Stimulated activated CD4-positive, alpha-beta T cell treated with anti-CD3 and anti-CD28 coated beads, TNF-alpha, amount 100 ng/mL, for 24 hours (primary cell): Measurements from ENCODE around the gene TMTC4.
"Not testable (repeated sequence)": the region's sequence is repeated elsewhere in the genome, so short reads cannot be mapped to it uniquely, and the experiment has no call there.

Experiments used
- DNase-seq, 3 experiments: peaks; one replicate each; pipeline ENCODE4 v3.0.0-alpha.2; 2020; ENCODE audit warnings: low read depth in 3 of 3

TMTC4 gene, protein sequence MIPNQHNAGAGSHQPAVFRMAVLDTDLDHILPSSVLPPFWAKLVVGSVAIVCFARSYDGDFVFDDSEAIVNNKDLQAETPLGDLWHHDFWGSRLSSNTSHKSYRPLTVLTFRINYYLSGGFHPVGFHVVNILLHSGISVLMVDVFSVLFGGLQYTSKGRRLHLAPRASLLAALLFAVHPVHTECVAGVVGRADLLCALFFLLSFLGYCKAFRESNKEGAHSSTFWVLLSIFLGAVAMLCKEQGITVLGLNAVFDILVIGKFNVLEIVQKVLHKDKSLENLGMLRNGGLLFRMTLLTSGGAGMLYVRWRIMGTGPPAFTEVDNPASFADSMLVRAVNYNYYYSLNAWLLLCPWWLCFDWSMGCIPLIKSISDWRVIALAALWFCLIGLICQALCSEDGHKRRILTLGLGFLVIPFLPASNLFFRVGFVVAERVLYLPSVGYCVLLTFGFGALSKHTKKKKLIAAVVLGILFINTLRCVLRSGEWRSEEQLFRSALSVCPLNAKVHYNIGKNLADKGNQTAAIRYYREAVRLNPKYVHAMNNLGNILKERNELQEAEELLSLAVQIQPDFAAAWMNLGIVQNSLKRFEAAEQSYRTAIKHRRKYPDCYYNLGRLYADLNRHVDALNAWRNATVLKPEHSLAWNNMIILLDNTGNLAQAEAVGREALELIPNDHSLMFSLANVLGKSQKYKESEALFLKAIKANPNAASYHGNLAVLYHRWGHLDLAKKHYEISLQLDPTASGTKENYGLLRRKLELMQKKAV

DNA sequence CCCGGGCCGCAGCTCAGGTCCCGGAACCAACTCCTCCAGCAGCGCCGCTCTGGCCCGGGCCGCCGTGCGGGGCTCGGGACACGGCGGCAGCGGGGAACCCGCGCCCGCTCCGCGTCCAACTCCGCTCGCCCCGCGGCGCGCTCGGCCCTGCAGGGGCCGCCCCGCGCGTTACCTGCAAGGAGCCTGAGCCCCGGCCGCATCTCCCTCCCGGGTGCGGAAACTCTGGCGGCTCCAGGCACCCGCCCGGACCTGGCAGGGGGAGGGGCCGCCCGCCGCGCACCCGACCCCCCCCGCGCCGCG, at the start of gene TMTC4:
TSS of gene TMTC4 (minus strand) at position 224 of the 300 bp plus-strand sequence. CDS start 4,433 bp downstream, outside the sequence.
- DNase-seq = no peak

DNA sequence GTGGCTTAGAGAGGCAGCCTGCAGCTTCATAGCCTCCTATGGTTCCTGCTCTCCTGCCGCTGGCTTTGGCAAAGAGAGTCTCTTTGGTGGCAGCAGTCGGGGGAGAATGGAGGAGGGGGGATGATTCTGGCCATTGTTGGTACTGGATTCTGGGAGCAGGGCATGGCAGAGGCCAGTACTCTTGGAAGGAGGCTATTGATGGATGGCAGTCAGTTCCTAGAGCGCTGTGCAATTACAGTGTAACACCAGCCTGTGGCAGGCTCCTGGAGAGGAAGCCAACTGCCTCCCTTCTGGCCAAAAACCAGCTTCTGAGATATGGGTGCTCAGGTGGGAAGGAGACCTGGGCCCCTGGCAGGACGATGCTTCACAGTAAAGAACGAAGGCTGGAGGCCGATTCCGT, 47.9 kb upstream of the TMTC4 start:
- no peak for DNase-seq

DNA sequence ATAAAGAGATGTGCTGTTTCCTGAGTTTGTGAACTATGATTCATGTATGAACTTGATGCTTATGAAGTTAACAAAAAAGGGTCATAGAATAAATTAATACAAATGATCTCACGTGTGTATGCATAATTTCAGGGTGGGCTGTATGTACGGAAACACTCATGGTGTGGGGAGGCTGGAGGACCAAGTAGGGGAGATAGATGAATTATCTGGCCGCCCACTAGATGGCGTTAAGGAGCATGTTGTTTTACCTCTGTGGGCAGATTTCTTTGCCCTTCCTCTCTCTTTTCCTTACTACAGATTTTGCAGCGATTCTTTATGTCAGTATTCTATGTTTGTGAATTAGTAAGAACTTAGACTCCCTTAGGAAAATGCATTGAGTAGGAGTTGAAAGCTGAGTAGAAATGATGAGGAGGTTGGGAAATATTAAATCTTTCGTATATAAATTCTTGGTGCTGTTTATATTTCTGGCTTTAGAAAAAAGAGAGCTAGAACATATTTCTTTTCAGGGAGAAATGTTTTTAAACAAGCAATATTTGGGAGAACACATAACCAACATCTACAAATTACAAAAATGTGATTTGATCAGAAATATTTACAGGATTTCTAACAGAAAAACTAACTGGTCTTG, 47.4 kb upstream of the TMTC4 start:
- peak; percentile 15 to 37 (median 23) for DNase-seq

DNA sequence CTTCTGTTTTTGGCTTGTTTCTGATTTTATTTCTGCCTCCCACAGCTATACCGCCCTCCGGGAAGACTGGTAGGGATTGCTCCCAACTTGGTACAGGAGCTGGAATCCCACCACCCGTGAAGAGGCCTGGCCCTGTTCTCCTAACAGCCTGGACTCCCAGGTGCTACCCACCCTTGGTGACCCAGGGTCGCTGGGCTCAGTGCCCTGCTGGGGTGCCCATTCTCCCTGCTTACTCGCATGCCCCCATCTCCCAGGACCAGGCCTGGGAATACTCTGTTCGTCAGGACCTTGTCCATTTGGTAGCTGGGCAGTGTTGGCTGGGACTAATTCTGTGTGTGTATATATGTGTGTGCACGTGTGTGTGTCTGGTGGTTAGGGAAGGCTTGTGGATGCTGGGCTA, 41.0 kb upstream of the TMTC4 start:
- no peak for DNase-seq

DNA sequence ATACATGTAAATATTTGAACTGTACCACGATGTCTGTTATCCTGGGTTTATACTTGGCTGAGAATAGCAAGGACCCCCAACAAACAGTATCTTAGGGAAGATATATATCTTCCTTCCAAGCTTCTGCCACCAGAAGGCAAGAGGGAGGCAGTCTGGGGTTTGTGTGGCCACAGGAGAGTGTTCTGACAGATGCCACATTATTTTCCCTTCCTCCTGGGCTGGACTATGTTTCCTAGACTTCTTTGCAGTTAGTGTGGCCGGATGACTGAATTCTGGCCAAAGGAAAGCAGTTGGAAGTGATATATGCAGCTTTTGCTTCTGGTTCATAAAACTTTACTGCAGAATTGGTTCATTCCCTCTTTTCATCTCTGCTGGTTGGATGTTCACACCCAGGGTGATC, 39.9 kb upstream of the TMTC4 start:
- no peak for DNase-seq

DNA sequence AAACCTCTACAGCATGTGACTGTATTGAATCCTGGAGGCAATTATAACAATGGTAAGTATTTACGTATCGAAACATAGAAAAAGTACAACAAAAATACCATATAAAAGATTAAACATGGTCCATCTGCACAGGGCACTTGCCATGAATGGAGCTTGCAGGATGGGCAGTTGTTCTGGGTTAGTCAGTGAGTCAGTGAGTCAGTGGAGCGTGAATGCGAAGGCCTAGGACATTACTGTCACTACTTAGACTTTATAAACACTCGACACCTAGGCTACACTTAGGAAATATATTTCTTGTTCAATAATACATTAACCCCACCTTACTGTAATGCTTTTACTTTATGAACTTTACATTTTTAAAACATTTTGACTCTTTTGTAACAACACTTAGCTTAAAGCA, 35.6 kb upstream of the TMTC4 start:
- no peak for DNase-seq

DNA sequence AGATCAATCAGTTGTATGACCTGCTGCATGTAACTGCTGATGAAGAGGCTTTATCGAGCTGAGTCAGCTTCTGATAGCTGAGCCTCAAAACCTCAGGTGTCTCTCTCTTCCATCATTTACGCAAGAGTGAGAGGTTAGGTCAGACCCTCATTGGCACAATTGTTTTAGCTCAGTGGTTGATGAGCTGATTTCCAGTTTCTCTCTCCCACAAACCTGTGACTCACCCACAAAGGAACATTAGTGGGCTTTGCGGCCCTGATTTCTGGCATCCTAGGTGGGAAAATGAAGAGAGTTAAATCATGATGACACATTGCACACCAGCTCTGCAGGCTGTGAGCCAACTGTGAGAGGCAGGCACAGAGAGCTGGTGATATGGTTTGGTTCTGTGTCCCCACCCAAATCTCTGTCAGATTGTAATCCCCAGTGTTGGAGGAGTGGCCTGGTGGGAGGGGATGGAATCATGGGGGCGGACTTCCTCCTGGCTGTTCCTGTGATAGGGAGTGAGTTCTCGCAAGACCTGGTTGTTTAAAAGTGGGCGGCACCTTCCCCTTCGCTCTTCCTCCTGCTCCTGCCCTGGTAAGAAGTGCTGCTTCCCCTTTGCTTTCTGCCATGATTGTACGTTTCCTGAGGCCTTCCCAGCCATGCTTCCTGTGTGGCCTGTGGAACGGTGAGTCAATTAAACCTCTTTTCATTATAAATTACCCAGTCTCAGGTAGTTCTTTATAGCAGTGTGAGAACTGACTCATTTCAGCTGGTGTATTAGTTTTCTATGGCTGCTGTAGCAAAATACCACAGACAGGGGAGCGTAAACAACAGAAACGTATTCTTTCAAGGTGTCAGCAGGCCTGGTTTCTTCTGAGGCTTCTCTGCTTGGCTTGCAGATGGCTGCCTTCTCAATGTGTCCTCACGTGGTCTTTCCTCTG, 33.5 kb upstream of the TMTC4 start:
- peak in 1 of 3 experiments; percentile 9 for DNase-seq

DNA sequence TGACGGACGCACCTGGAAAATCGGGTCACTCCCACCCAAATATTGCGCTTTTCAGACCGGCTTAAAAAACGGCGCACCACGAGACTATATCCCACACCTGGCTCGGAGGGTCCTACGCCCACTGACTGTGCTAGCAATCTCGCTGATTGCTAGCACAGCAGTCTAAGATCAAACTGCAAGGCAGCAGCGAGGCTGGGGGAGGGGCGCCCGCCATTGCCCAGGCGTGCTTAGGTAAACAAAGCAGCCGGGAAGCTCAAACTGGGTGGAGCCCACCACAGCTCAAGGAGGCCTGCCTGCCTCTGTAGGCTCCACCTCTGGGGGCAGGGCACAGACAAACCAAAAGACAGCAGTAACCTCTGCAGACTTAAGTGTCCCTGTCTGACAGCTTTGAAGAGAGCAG, 23.7 kb upstream of the TMTC4 start:
- not testable (repeated sequence) for DNase-seq

DNA sequence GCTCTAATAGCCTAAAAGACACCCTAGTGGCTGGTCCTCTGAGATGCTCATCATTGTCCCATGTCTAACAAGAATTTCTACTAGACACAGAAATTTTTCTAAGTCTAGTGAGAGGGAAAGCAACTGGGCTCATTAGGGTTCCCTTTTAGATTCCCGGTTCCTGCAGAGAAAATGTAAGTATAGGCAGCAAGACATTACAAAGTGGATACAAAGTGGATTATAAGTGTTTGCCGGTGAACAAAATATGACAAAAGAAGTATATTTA, 20.8 kb upstream of the TMTC4 start:
- no peak for DNase-seq

DNA sequence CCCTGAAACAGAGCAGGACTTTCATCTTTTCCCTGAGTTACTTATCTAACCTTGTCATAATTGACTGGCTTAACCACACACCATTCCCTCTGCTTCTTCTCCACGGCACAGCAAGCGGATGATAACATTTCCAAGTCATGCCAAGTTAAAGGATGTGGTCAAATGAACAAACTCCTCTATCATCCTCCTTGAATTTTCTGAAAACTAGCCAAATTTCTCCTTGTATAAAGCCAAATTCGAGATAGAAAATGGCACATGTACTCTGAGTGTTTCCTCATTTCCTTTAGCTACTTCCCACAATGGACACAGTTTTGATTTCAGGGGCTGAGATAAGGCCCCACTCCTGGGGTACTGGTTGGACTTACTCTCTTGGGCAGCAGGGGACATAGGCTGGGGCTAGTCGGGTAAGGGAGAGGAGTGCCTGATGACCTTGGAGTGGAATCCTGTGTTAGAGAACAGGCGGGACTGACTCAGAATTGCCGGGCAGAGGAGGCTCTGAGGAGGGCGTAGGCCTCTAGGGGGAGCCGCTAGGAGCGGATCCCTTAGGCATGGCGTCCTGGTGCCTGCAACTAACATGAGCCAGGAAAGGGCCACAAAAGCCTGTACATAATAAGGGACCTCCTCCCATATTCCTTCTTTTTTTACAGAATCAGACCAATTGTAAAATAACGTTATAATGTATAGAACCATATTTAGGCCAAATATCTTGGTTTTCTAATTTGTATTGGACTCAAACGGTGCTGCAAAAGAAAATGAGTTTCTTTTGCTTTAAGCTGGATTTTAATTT, 20.3 kb upstream of the TMTC4 start:
- no peak for DNase-seq

DNA sequence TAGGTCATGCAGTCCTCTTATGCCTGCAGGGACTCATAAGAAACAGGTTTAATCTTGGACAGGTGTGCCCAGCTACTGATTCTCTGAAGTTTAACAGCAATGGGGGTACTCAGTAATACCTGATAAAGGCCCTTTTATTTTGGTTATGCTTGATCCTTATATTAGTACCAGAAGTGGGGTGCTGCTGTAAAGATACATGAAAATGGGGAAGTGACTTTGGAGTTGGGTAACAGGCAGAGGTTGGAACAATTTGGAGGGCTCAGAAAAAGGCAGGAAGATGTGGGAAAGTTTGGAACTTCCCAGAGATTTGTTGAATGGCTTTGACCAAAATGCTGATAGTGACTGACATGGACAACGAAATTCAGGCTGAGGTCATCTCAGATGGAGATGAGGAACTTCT, 14.6 kb upstream of the TMTC4 start:
- DNase-seq = no peak

DNA sequence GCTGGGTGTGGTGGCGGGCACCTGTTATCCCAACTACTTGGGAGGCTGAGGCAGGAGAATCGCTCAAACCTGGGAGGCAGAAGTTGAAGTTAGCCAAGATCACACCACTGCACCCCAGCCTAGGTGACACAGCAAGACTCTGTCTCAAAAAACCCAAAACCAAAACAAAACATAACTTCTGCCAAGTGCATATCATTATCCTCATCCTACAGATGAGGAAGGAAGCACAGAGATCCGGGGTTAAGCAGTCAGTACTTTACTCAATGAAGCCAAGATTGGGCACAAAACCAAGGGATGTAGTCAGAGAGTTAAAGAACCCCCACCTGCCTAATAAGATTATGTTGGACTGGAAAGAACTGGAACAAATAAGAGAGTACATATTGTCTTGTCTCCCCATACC, 5.5 kb upstream of the TMTC4 start:
- DNase-seq = no peak

DNA sequence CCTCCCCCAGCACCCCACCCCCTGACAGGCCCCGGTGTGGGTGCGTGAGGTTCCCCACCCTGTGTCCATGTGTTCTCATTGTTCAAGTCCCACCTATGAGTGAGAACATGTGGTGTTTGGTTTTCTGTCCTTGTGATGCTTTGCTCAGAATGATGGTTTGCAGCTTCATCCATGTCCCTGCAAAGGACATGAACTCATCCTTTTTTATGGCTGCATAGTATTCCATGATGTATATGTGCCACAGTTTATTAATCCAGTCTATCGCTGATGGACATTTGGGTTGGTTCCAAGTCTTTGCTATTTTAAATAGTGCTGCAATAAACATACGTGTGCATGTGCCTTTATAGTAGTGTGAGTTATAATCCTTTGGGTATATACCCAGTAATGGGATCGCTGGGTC, 2.5 kb upstream of the TMTC4 start:
- not testable (repeated sequence) for DNase-seq

DNA sequence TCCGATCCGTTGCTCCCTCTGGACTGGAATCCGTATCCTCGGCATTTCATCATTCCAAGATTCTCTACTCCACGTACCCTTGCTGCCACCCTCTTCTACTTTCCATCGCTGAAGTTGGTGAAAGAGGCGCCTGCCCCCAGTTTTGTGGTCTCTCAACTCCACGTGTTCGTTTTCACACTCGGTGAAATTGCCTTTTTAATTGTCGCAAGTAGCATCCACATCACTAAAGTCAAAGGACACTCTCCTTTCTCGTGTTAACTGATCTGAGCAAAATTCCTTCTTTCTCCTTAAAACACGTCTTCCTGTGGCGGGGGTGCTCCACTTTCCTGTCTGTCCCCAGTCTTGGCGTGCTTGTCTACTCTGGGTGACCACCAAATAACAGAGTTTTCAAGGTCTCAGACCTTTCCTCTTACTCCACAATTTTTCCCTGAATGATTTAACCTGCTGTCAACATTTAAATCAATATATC, 1.1 kb upstream of the TMTC4 start:
- DNase-seq = no peak

DNA sequence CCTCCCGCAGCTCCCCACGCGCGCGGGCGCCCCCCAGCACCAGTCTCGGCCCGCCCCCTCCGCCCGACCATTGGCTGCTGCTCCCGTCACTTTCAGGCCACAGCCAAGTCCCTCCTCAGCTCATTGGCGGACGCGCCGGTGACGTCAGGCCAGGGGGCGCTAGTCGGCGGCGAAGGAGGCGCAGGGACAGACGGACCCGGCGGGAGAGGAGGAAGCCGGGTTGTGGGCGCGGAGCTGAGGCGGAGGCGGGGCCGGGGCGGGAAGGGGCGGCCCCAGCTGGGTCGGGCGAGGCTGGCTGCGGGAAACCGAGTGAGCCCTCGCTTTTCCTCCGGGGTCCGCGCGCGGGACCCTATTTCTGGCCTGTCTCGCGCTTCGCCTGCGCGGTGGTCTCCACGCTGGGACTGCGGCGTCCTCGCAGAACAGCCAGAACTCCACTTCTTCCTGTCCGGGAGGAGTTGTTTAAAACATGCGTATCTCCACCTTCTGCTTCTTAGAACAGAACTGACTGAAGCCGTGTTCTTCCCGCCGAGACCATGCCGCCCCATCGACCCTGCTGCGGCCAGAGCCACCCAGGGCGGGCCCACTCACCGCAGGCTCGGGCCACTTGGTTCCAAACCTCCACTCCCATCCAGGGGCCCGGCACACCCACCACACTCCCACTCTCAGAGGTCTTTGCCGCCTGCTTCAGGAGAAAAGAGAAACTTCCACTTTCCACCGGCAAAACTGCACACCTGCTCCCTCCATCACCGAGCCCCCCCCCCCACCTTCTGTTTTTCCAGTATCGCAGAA, 471 bp upstream of the TMTC4 start:
- DNase-seq = peak; percentile 98 to 100 (median 100)

DNA sequence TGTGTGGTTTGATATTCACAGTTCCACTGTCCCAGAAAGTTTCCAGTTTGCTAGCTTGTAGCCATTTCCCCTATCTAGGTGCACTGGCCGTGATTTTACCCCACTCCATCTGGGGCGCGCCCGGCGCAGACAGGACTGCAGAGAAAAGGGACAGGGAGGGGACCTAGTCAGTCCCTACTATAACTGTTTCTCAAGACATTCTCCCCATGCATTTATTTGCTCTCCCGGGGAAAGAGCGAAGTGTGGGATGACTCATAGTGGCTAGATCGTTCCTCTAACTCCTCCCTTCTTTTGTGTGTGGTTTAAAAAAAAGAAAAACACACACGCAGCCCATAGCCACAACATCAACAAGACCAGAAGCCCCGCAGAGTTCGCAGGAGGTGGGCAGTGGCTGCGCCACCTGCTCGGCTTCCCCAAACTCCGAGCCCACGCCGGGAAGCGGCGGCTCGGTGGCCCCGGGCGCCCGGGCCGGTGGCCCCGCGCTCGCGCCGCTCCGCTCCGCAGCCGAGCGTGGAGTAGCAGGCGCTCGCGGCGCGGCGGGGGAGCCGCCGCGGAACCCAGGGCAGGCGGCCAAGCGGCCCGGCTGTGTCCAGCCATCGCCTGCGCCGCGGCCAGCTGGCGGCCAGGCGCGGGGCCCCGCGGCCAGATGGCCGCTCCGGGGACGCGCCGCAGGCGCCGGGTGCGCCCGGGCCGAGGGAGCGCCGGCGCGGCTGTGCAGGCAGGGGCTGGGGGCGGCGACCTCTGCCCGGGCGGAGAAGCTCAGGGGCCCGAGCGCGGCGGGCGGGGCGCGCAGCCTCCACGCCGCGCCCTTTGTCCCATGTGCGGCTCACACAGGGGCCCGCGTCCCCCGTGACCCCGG, 653 bp downstream of the TMTC4 start:
- peak in 2 of 3 experiments; percentile 19 to 24 for DNase-seq

DNA sequence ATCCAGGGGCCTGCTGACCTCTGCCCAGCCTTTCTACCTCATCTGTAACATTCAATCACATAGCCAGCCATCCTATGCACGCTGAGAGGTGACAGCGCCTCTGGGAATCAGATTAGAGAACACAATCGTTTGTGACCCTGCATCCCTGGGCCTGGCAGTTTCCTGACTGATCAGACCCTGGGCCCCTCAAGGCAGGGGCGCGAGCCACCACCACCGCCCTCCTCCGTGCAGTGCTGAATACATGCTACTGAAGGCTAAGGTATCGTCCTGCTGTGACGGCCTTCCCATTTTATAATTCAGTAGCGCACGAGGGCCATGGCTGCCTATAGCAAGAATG, 1.3 kb downstream of the TMTC4 start:
- DNase-seq = no peak

DNA sequence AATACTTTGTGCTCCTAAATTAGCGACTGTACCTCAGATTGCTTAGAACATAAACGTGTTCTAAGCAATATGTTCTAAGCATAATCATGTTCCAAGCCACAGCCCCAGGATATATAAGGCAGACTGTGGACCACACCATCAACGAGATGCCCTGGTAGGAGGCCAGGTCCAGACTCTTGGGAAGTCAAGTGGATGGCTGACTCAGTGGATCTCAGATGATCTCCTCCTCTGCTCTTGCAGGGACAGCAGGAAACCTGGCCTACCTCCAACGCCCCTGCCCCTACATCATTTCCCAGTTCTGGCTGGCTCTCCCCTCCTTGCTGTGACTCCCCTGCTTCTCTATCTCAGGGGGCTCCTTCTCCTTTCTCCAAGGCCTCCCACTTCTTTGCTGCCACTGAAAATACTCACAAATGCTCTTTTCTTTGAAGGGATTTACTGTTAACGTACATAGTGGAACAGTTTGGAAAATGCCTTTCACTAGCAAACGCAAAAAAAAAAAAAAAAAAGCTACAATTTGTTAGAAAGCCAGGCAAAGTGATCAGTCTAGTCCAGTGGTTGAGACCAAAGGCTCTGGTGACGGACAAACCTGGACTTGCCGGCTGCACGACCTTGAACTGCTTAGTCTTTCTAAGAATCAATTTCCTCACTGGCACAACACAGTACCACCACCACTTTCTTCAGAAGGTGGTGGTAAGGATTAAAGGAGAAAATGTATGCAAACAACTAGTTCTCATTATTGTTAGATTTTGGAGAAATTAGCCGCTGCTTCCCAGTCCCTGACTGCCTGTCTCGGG, 3.0 kb downstream of the TMTC4 start:
- no peak for DNase-seq

DNA sequence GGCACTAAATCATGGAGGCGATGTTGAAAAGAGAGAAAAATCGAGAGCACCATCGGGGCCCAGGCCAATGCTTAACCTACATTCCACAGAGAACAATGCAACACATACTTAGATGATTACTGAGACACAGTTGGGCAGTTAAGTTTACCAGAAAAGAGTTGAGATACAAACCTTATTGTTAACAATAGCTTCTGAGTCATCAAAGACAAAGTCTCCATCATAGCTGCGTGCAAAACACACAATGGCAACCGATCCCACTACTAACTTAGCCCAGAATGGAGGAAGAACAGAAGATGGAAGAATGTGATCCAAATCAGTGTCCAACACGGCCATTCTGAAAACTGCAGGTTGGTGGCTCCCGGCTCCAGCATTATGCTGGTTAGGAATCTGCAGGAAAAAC, 6.2 kb downstream of the TMTC4 start:
- DNase-seq = no peak
